SU-DHL-6 (cell line): ENCODE measurements around the gene NAP1L1.

ENCODE experiments used
- H2AFZ ChIP-seq: fragments of 200-600 bp; sonication (generic); 2 replicates; pipeline ENCODE4 v1.6.1; 2014; ENCODE audit warnings: low read depth, mild to moderate bottlenecking, moderate library complexity, mixed read lengths, antibody characterized with exemption, low read length; ENCODE audit not compliant: severe bottlenecking
- H3F3A ChIP-seq: fragments of 200-600 bp; shearing (Covaris generic); 2 replicates; pipeline ENCODE4 v1.6.0; 2016; ENCODE audit warnings: antibody characterized with exemption, mild to moderate bottlenecking; ENCODE audit not compliant: insufficient read depth
- H3K27ac ChIP-seq: fragments of 200-600 bp; sonication (generic); 2 replicates; pipeline ENCODE4 v1.5.1; 2016; ENCODE audit warnings: low read depth, mild to moderate bottlenecking, low read length, moderate library complexity, mixed read lengths
- H3K27me3 ChIP-seq: fragments of 200-600 bp; sonication (generic), shearing (Covaris generic); 2 replicates; pipeline ENCODE4 v1.6.0; 2014; ENCODE audit warnings: mild to moderate bottlenecking, low read length
- H3K36me3 ChIP-seq: fragments of 200-600 bp; sonication (generic); 2 replicates; pipeline ENCODE4 v1.6.1; 2014; ENCODE audit warnings: mild to moderate bottlenecking, low read length, mixed read lengths
- H3K4me2 ChIP-seq: fragments of 300-600, 200-600 bp; shearing (Covaris generic), sonication (generic); 2 replicates; pipeline ENCODE4 v1.6.0; 2014; ENCODE audit warnings: low read length, low read depth, mild to moderate bottlenecking; ENCODE audit not compliant: poor library complexity, severe bottlenecking
- H3K4me3 ChIP-seq: fragments of 200-600 bp; sonication (generic); 2 replicates; pipeline ENCODE4 v1.5.1; 2014; ENCODE audit warnings: antibody characterized with exemption, low read length, mild to moderate bottlenecking, mixed read lengths; ENCODE audit not compliant: insufficient read depth, poor library complexity, severe bottlenecking
- H3K79me2 ChIP-seq: fragments of 200-600 bp; sonication (generic); 2 replicates; pipeline ENCODE4 v1.6.1; 2014; ENCODE audit warnings: mild to moderate bottlenecking, low read length, moderate library complexity; ENCODE audit not compliant: insufficient read depth
- H3K9ac ChIP-seq: fragments of 200-600 bp; sonication (generic); 2 replicates; pipeline ENCODE4 v1.7.0; 2014; ENCODE audit warnings: mild to moderate bottlenecking, low read length
- H3K9me2 ChIP-seq: fragments of 200-600 bp; sonication (generic); replicated peaks from 2 replicates; pipeline ENCODE4 v1.6.1; 2014; ENCODE audit warnings: low read length; ENCODE audit not compliant: insufficient read depth
- H3K9me3 ChIP-seq: fragments of 200-600 bp; sonication (generic); 2 replicates; pipeline ENCODE4 v1.6.1; 2014; ENCODE audit warnings: low read length, mixed read lengths; ENCODE audit not compliant: insufficient read depth
- H4K20me1 ChIP-seq: fragments of 200-600 bp; sonication (generic); 2 replicates; pipeline ENCODE4 v1.6.1; 2014; ENCODE audit warnings: low read depth, mild to moderate bottlenecking, antibody characterized with exemption, low read length, moderate library complexity, mixed read lengths
- CTCF ChIP-seq: fragments of 200-600 bp; sonication (generic); IDR thresholded peaks from one replicate; pipeline ENCODE4 v1.5.1; 2017; ENCODE audit warnings: antibody characterized with exemption, mild to moderate bottlenecking, low read length, moderate library complexity; ENCODE audit not compliant: insufficient read depth, poor library complexity, severe bottlenecking
- EZH2phosphoT487 ChIP-seq: fragments of 200-600 bp; sonication (generic), shearing (Covaris generic); conservative IDR thresholded peaks from 2 replicates; pipeline ENCODE4 v1.6.1; 2018; ENCODE audit warnings: mild to moderate bottlenecking, antibody characterized with exemption, low read length, moderate library complexity, mixed read lengths

Gene NAP1L1

GRCh38 chr12:76020731-76021672 is 63.5 kb downstream of the NAP1L1 start:
- no peak overlapping the region for H3K9ac ChIP-seq
- H3K27me3 ChIP-seq: no peaks in the 10 kb centered on the region
- TF ChIP-seq EZH2phosphoT487 (no peak), CTCF (no peak)
- no peaks in the 10 kb centered on the region for H3K9me2 ChIP-seq
- no peaks in the 10 kb centered on the region for H3K36me3 ChIP-seq
- H3K27ac ChIP-seq: no peak overlapping the region
- no peak overlapping the region for H3K4me3 ChIP-seq
- no peak overlapping the region for H3K4me2 ChIP-seq
- no peaks in the 10 kb centered on the region for H4K20me1 ChIP-seq
- no peaks in the 10 kb centered on the region for H3F3A ChIP-seq
- H3K9me3 ChIP-seq: no peaks in the 10 kb centered on the region
- H3K79me2 ChIP-seq: no peaks in the 10 kb centered on the region
- H2AFZ ChIP-seq: no peak overlapping the region

DNA sequence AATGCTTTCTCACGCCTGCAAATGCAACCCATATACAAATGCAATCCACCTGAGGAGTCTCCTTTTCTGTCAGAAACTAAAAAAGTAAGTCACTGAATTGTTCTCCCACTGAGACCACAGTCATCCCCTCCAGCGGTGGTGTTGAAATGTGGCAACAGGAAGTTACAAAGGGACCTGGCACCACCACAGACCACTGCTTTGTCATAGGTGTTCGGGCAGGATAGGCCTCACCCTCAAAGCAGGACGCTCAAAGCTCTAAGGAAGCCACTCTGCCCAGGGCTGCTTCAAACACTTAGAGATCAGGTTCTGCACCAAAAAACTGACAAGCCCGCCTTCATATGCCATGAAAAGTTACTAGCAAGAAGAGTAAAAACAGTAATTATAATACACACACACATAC is 64.2 kb downstream of the NAP1L1 start:
- Histone ChIP-seq H3K9me2 (no peaks in the 10 kb centered on the region), H4K20me1 (no peaks in the 10 kb centered on the region), H3K27ac (no peak overlapping the region), H3K79me2 (no peaks in the 10 kb centered on the region), H3F3A (no peaks in the 10 kb centered on the region), H3K36me3 (no peaks in the 10 kb centered on the region), H3K9ac (no peak overlapping the region), H2AFZ (no peak overlapping the region), H3K4me3 (no peak overlapping the region), H3K27me3 (no peaks in the 10 kb centered on the region), H3K9me3 (no peaks in the 10 kb centered on the region), H3K4me2 (no peak overlapping the region)
- no peak for TF ChIP-seq EZH2phosphoT487

DNA sequence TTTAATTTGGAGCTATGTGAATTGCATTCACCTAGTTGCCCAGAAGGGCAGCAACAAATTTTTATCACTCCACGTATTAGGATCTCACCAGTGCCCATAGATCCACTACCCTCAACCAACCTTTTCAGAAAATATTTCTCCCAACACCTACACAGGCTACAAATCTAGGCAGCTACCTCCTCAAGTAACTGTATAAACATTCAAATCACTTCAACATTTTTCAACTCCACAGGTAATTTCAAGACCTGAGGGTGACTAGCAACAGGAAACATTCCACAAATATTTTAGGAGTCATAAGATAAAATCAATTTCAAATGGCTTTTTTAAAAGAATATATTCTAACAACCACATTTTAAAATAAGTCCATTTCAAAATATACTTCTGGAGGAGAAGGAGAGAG is 65.8 kb downstream of the NAP1L1 start:
- Histone ChIP-seq H3K9me3 (no peaks in the 10 kb centered on the region), H3K9me2 (no peaks in the 10 kb centered on the region), H3K27me3 (no peaks in the 10 kb centered on the region), H2AFZ (no peak overlapping the region), H3K9ac (no peak overlapping the region), H3K36me3 (no peaks in the 10 kb centered on the region), H3K4me3 (no peak overlapping the region), H3F3A (no peaks in the 10 kb centered on the region), H3K79me2 (no peaks in the 10 kb centered on the region), H3K27ac (no peak overlapping the region), H3K4me2 (no peak overlapping the region), H4K20me1 (no peaks in the 10 kb centered on the region)
- no peak for TF ChIP-seq EZH2phosphoT487
- TF ChIP-seq CTCF: no peak

DNA sequence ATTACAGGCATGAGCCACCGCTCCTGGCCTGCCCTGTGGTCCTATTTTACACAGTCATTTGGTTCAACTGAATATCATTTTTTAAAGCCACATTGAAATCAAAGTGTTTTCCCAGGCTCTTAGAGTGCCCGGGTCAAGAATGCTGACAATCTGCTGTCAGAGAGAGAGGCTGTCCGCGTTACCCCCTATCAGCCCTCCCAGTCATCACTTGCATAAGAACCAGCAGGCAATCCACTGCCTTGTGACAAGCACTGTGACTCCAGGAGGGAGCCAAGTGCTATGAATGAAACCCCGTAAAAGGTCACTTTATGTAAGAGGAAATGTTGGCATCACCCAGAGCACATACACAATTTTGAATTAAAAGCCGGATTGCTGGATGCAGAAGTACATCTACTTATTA is 66.4 kb downstream of the NAP1L1 start:
- H3K9ac ChIP-seq: no peak overlapping the region
- no peaks in the 10 kb centered on the region for H3F3A ChIP-seq
- no peaks in the 10 kb centered on the region for H3K9me2 ChIP-seq
- H3K36me3 ChIP-seq: no peaks in the 10 kb centered on the region
- no peak overlapping the region for H3K4me3 ChIP-seq
- no peaks in the 10 kb centered on the region for H3K9me3 ChIP-seq
- no peak overlapping the region for H3K27ac ChIP-seq
- H3K4me2 ChIP-seq: no peak overlapping the region
- no peaks in the 10 kb centered on the region for H3K27me3 ChIP-seq
- no peaks in the 10 kb centered on the region for H3K79me2 ChIP-seq
- no peak for TF ChIP-seq CTCF
- TF ChIP-seq EZH2phosphoT487: no peak
- H2AFZ ChIP-seq: no peak overlapping the region
- no peaks in the 10 kb centered on the region for H4K20me1 ChIP-seq
